ENCODE data around the gene TNS3.
A peak's percentile ranks its signal among the peaks of the same experiment; 100 is the strongest.

TNS3 gene

GRCh38 chr7:47260270-47260669 is 321.6 kb downstream of the TNS3 start:
- no peaks in the 10 kb centered on the region for H3K9me3 ChIP-seq (replicated peaks; ENCODE audit: low read length)
- H3K4me1 ChIP-seq (ENCODE audit: control insufficient read depth, insufficient read depth, low read length), result no peaks in the 10 kb centered on the region
- no peak overlapping the region for H3K9ac ChIP-seq (ENCODE audit: low read depth, low read length)
- H3K4me3 ChIP-seq (ENCODE audit: low read length), result no peak overlapping the region
- H3K36me3 ChIP-seq (ENCODE audit: insufficient read depth, low read length), result no peaks in the 10 kb centered on the region
- H3K4me2 ChIP-seq (ENCODE audit: low read length), result no peak overlapping the region
- H3K27me3 ChIP-seq (ENCODE audit: control insufficient read depth, insufficient read depth, low read length), result no peaks in the 10 kb centered on the region

GRCh38 chr7:47259682-47260081 is 322.2 kb downstream of the TNS3 start:
- no peaks in the 10 kb centered on the region for H3K36me3 ChIP-seq (ENCODE audit: insufficient read depth, low read length)
- no peaks in the 10 kb centered on the region for H3K9me3 ChIP-seq (replicated peaks; ENCODE audit: low read length)
- H3K4me2 ChIP-seq (ENCODE audit: low read length), result no peak overlapping the region
- H3K27me3 ChIP-seq (ENCODE audit: control insufficient read depth, insufficient read depth, low read length), result no peaks in the 10 kb centered on the region
- H3K4me1 ChIP-seq (ENCODE audit: control insufficient read depth, insufficient read depth, low read length), result peaks cover 4% of the 10 kb centered on the region
- H3K9ac ChIP-seq (ENCODE audit: low read depth, low read length), result no peak overlapping the region
- no peak overlapping the region for H3K4me3 ChIP-seq (ENCODE audit: low read length)

- Histone ChIP-seq H3K4me1 (ENCODE audit: control insufficient read depth, insufficient read depth, low read length) (peaks cover 9% of the 10 kb centered on the region), H3K4me3 (ENCODE audit: low read length) (no peak overlapping the region), H3K9me3 (replicated peaks; ENCODE audit: low read length) (no peaks in the 10 kb centered on the region), H3K4me2 (ENCODE audit: low read length) (no peak overlapping the region), H3K9ac (ENCODE audit: low read depth, low read length) (no peak overlapping the region), H3K36me3 (ENCODE audit: insufficient read depth, low read length) (no peaks in the 10 kb centered on the region), H3K27me3 (ENCODE audit: control insufficient read depth, insufficient read depth, low read length) (no peaks in the 10 kb centered on the region)
Measured at GRCh38 chr7:47258798-47259197, 323.1 kb downstream of the TNS3 start.

GRCh38 chr7:47256016-47256415 is 325.9 kb downstream of the TNS3 start:
- Histone ChIP-seq H3K36me3 (ENCODE audit: insufficient read depth, low read length) (no peaks in the 10 kb centered on the region), H3K9ac (ENCODE audit: low read depth, low read length) (no peak overlapping the region), H3K4me1 (ENCODE audit: control insufficient read depth, insufficient read depth, low read length) (peaks cover 16% of the 10 kb centered on the region), H3K4me3 (ENCODE audit: low read length) (no peak overlapping the region), H3K9me3 (replicated peaks; ENCODE audit: low read length) (no peaks in the 10 kb centered on the region), H3K4me2 (ENCODE audit: low read length) (no peak overlapping the region), H3K27me3 (ENCODE audit: control insufficient read depth, insufficient read depth, low read length) (no peaks in the 10 kb centered on the region)

GRCh38 chr7:47255441-47255840 is 326.5 kb downstream of the TNS3 start:
- Histone ChIP-seq H3K27me3 (ENCODE audit: control insufficient read depth, insufficient read depth, low read length) (no peaks in the 10 kb centered on the region), H3K9me3 (replicated peaks; ENCODE audit: low read length) (no peaks in the 10 kb centered on the region), H3K9ac (ENCODE audit: low read depth, low read length) (no peak overlapping the region), H3K4me3 (ENCODE audit: low read length) (no peak overlapping the region), H3K36me3 (ENCODE audit: insufficient read depth, low read length) (no peaks in the 10 kb centered on the region), H3K4me1 (ENCODE audit: control insufficient read depth, insufficient read depth, low read length) (peaks cover 16% of the 10 kb centered on the region), H3K4me2 (ENCODE audit: low read length) (no peak overlapping the region)

GRCh38 chr7:47255007-47255406 is 326.9 kb downstream of the TNS3 start:
- no peaks in the 10 kb centered on the region for H3K36me3 ChIP-seq (ENCODE audit: insufficient read depth, low read length)
- H3K9ac ChIP-seq (ENCODE audit: low read depth, low read length), result peak overlapping the region; percentile 76

GRCh38 chr7:47254081-47254977 is 327.6 kb downstream of the TNS3 start:
- H3K9ac ChIP-seq (ENCODE audit: low read depth, low read length), result peak overlapping the region; percentile 76

More at GRCh38 chr7:47255007-47255406, 326.9 kb downstream of the TNS3 start:
- Histone ChIP-seq H3K4me1 (ENCODE audit: control insufficient read depth, insufficient read depth, low read length) (peaks cover 16% of the 10 kb centered on the region), H3K4me3 (ENCODE audit: low read length) (no peak overlapping the region), H3K4me2 (ENCODE audit: low read length) (peak overlapping the region; percentile 81), H3K27me3 (ENCODE audit: control insufficient read depth, insufficient read depth, low read length) (no peaks in the 10 kb centered on the region), H3K9me3 (replicated peaks; ENCODE audit: low read length) (no peaks in the 10 kb centered on the region)

GRCh38 chr7:47253650-47254080 is 328.2 kb downstream of the TNS3 start:
- Histone ChIP-seq H3K4me2 (ENCODE audit: low read length) (peak overlapping the region; percentile 81), H3K27me3 (ENCODE audit: control insufficient read depth, insufficient read depth, low read length) (no peaks in the 10 kb centered on the region), H3K4me3 (ENCODE audit: low read length) (peak overlapping the region; percentile 71), H3K9ac (ENCODE audit: low read depth, low read length) (peak overlapping the region; percentile 76), H3K4me1 (ENCODE audit: control insufficient read depth, insufficient read depth, low read length) (peaks cover 16% of the 10 kb centered on the region), H3K9me3 (replicated peaks; ENCODE audit: low read length) (no peaks in the 10 kb centered on the region), H3K36me3 (ENCODE audit: insufficient read depth, low read length) (no peaks in the 10 kb centered on the region)

More at GRCh38 chr7:47254081-47254977, 327.6 kb downstream of the TNS3 start:
- no peaks in the 10 kb centered on the region for H3K36me3 ChIP-seq (ENCODE audit: insufficient read depth, low read length)
- H3K9me3 ChIP-seq (replicated peaks; ENCODE audit: low read length), result no peaks in the 10 kb centered on the region
- peak overlapping the region; percentile 71 for H3K4me3 ChIP-seq (ENCODE audit: low read length)
- peak overlapping the region; percentile 81 for H3K4me2 ChIP-seq (ENCODE audit: low read length)
- no peaks in the 10 kb centered on the region for H3K27me3 ChIP-seq (ENCODE audit: control insufficient read depth, insufficient read depth, low read length)
- peaks cover 16% of the 10 kb centered on the region for H3K4me1 ChIP-seq (ENCODE audit: control insufficient read depth, insufficient read depth, low read length)

- no peaks in the 10 kb centered on the region for H3K9me3 ChIP-seq (replicated peaks; ENCODE audit: low read length)
- peaks cover 16% of the 10 kb centered on the region for H3K4me1 ChIP-seq (ENCODE audit: control insufficient read depth, insufficient read depth, low read length)
- no peak overlapping the region for H3K4me2 ChIP-seq (ENCODE audit: low read length)
- H3K9ac ChIP-seq (ENCODE audit: low read depth, low read length), result no peak overlapping the region
- H3K36me3 ChIP-seq (ENCODE audit: insufficient read depth, low read length), result no peaks in the 10 kb centered on the region
- H3K4me3 ChIP-seq (ENCODE audit: low read length), result no peak overlapping the region
- peaks cover 4% of the 10 kb centered on the region for H3K27me3 ChIP-seq (ENCODE audit: control insufficient read depth, insufficient read depth, low read length)
Measured at GRCh38 chr7:47252675-47253074, 329.2 kb downstream of the TNS3 start.

GRCh38 chr7:47249361-47249760 is 332.6 kb downstream of the TNS3 start:
- Histone ChIP-seq H3K27me3 (ENCODE audit: control insufficient read depth, insufficient read depth, low read length) (peaks cover 4% of the 10 kb centered on the region), H3K4me1 (ENCODE audit: control insufficient read depth, insufficient read depth, low read length) (peaks cover 10% of the 10 kb centered on the region)

GRCh38 chr7:47248797-47249196 is 333.1 kb downstream of the TNS3 start:
- Histone ChIP-seq H3K4me2 (ENCODE audit: low read length) (no peak overlapping the region), H3K36me3 (ENCODE audit: insufficient read depth, low read length) (no peaks in the 10 kb centered on the region), H3K9ac (ENCODE audit: low read depth, low read length) (no peak overlapping the region), H3K9me3 (replicated peaks; ENCODE audit: low read length) (no peaks in the 10 kb centered on the region), H3K27me3 (ENCODE audit: control insufficient read depth, insufficient read depth, low read length) (peaks cover 4% of the 10 kb centered on the region), H3K4me3 (ENCODE audit: low read length) (no peak overlapping the region), H3K4me1 (ENCODE audit: control insufficient read depth, insufficient read depth, low read length) (peaks cover 7% of the 10 kb centered on the region)

More at GRCh38 chr7:47249361-47249760, 332.6 kb downstream of the TNS3 start:
- Histone ChIP-seq H3K4me3 (ENCODE audit: low read length) (no peak overlapping the region), H3K4me2 (ENCODE audit: low read length) (no peak overlapping the region), H3K36me3 (ENCODE audit: insufficient read depth, low read length) (no peaks in the 10 kb centered on the region), H3K9ac (ENCODE audit: low read depth, low read length) (no peak overlapping the region), H3K9me3 (replicated peaks; ENCODE audit: low read length) (no peaks in the 10 kb centered on the region)

- Histone ChIP-seq H3K4me1 (ENCODE audit: control insufficient read depth, insufficient read depth, low read length) (no peaks in the 10 kb centered on the region), H3K9me3 (replicated peaks; ENCODE audit: low read length) (no peaks in the 10 kb centered on the region), H3K9ac (ENCODE audit: low read depth, low read length) (no peak overlapping the region), H3K36me3 (ENCODE audit: insufficient read depth, low read length) (no peaks in the 10 kb centered on the region), H3K4me3 (ENCODE audit: low read length) (no peak overlapping the region), H3K4me2 (ENCODE audit: low read length) (no peak overlapping the region), H3K27me3 (ENCODE audit: control insufficient read depth, insufficient read depth, low read length) (peaks cover 4% of the 10 kb centered on the region)
Measured at GRCh38 chr7:47247132-47247531, 334.8 kb downstream of the TNS3 start.

All from skeletal muscle satellite cell (primary cell).